Left lung (tissue), 10 donors: Measurements from ENCODE around the gene ADRA1B. TPM values are rescaled to one million over a fixed set of nuclear protein-coding genes. Genes with fewer than 3 reads are reported as not detected.

Experiments
- ATAC-seq: fragments of 200-7000 bp; cut with Tn5 transposase; one replicate; pipeline ENCODE4 v1.9.1; 2020; ENCODE audit warnings: moderate library complexity
- DNase-seq, 4 donors: peaks; one replicate each; pipeline ENCODE4 v3.0.0-alpha.2; 2013 to 2020
- H3K27ac ChIP-seq, 2 donors: fragments of 200-600 bp; sonication (generic) in 1 of 2; one replicate each; pipeline versions ENCODE4 v1.5.0 to v1.8.0; 2020 to 2021
- H3K27me3 ChIP-seq, 2 donors: fragments of 200-600 bp; sonication (generic) in 1 of 2; one replicate each; pipeline versions ENCODE4 v1.5.0 to v1.8.0; 2020 to 2021
- H3K36me3 ChIP-seq, 2 donors: fragments of 200-600 bp; sonication (generic) in 1 of 2; one replicate each; pipeline versions ENCODE4 v1.5.0 to v1.8.0; 2020 to 2021
- H3K4me1 ChIP-seq, 2 donors: fragments of 200-600 bp; one replicate each; pipeline ENCODE4 v1.8.0; 2021
- H3K4me3 ChIP-seq, 2 donors: fragments of 200-600 bp; sonication (generic) in 1 of 2; one replicate each; pipeline versions ENCODE4 v1.5.0 to v1.8.0; 2020 to 2021; ENCODE audit warnings: mild to moderate bottlenecking in 1 of 2
- H3K9me3 ChIP-seq, 2 donors: fragments of 200-600 bp; sonication (generic) in 1 of 2; one replicate each; pipeline versions ENCODE4 v1.5.0 to v1.8.0; 2020 to 2021
- CTCF ChIP-seq, 2 donors: fragments of 200-600 bp; sonication (generic) in 1 of 2; IDR thresholded peaks; one replicate each; pipeline versions ENCODE4 v1.5.0 to v1.8.0; 2021; ENCODE audit warnings: antibody characterized with exemption in 2 of 2
- intact Hi-C, 2 donors: fragments of 100-400 bp; cut with DNase I; formaldehyde crosslinking; loops; one replicate each; pipeline versions ENCODE4 v1.11.2 to v1.14.2; 2022
- polyA plus RNA-seq, 6 donors: library from polyadenylated mRNA; unstranded; fragments of 120-200 nt; gene quantifications; one replicate each; pipeline ENCODE4 v1.2.1, GENCODE V29; 2013; ENCODE audit not compliant: insufficient read length in 6 of 6
- total RNA-seq, 2 donors: library from RNA; stranded (reverse); fragmentation: NEBNext Ultra II Directional; extraction: Animal tissue kit (Norgen Biotek cat#: 25700); gene quantifications; one replicate each; pipeline ENCODE4 v1.2.1, GENCODE V29; 2021
- donor health status: DM: no; HTN: yes; CAD: no.
- donor health status: DM: no; HTN: no; CAD: no.

Gene ADRA1B
- total and polyA plus RNA-seq, 8 donors: 0.51 to 2.5 (median 0.93) TPM

GRCh38 chr5:159912033-159912800, 4.1 kb upstream of the ADRA1B start:
- Histone ChIP-seq H3K9me3 (no peaks in the 10 kb centered on the region), H3K4me3 (no peak overlapping the region), H3K4me1 (peaks cover 0 to 8% of the 10 kb centered on the region in 2 donors), H3K27ac (no peak overlapping the region), H3K36me3 (no peaks in the 10 kb centered on the region), H3K27me3 (peaks cover 0 to 41% of the 10 kb centered on the region in 2 donors)
- no peak for TF ChIP-seq CTCF (IDR thresholded peaks at IDR 0.05)
- intact Hi-C loops: no loop called here
- ATAC-seq (peak; percentile 16), DNase-seq (no peak)

GRCh38 chr5:159913048-159913447, 3.2 kb upstream of the ADRA1B start:
- DNase-seq (no peak), ATAC-seq (no peak)
- Histone ChIP-seq H3K9me3 (no peaks in the 10 kb centered on the region), H3K4me3 (no peak overlapping the region), H3K4me1 (peaks cover 0 to 8% of the 10 kb centered on the region in 2 donors), H3K27me3 (peaks cover 0 to 47% of the 10 kb centered on the region in 2 donors), H3K36me3 (no peaks in the 10 kb centered on the region), H3K27ac (no peak overlapping the region)
- intact Hi-C loops: no loop called here
- no peak for TF ChIP-seq CTCF (IDR thresholded peaks at IDR 0.05)

- no peak for TF ChIP-seq CTCF (IDR thresholded peaks at IDR 0.05)
- H3K36me3 ChIP-seq: no peaks in the 10 kb centered on the region
- intact Hi-C loops: no loop called here
- no peak overlapping the region for H3K27ac ChIP-seq
- no peaks in the 10 kb centered on the region for H3K9me3 ChIP-seq
- ATAC-seq (no peak), DNase-seq (no peak)
- no peak overlapping the region for H3K4me3 ChIP-seq
- peaks cover 0 to 8% of the 10 kb centered on the region in 2 donors for H3K4me1 ChIP-seq
- peaks cover 0 to 52% of the 10 kb centered on the region in 2 donors for H3K27me3 ChIP-seq
These were observed 2.8 kb upstream of the ADRA1B start for GRCh38 chr5:159913501-159913900.

GRCh38 chr5:159916841-159917761, 819 bp downstream of the ADRA1B start:
- no peak for TF ChIP-seq CTCF (IDR thresholded peaks at IDR 0.05)
- Histone ChIP-seq H3K27ac (no peak overlapping the region), H3K9me3 (no peaks in the 10 kb centered on the region), H3K4me3 (peak overlapping the region in 1 of 2 donors; percentile 30), H3K4me1 (peaks cover 0 to 8% of the 10 kb centered on the region in 2 donors), H3K27me3 (peaks cover 0 to 56% of the 10 kb centered on the region in 2 donors), H3K36me3 (no peaks in the 10 kb centered on the region)
- intact Hi-C loops: no loop called here
- DNase-seq (no peak), ATAC-seq (no peak)

GRCh38 chr5:159917994-159918393, 1.7 kb downstream of the ADRA1B start:
- H3K27ac ChIP-seq: no peak overlapping the region
- H3K4me3 ChIP-seq: no peak overlapping the region
- ATAC-seq (peak; percentile 8), DNase-seq (peak in 1 of 4 donors; percentile 11)
- intact Hi-C loops: no loop called here
- H3K27me3 ChIP-seq: peaks cover 0 to 56% of the 10 kb centered on the region in 2 donors
- TF ChIP-seq CTCF (IDR thresholded peaks at IDR 0.05): no peak
- H3K9me3 ChIP-seq: no peaks in the 10 kb centered on the region
- H3K36me3 ChIP-seq: no peaks in the 10 kb centered on the region
- peaks cover 0 to 8% of the 10 kb centered on the region in 2 donors for H3K4me1 ChIP-seq
